Loucy (cell line): ENCODE data around the gene WFIKKN2.

Experiments used
- H2AFZ ChIP-seq: fragments of 200-600 bp; sonication (generic); 2 replicates; pipeline ENCODE4 v1.6.0; 2016; ENCODE audit warnings: antibody characterized with exemption, mild to moderate bottlenecking, low read length, moderate library complexity
- H3F3A ChIP-seq: fragments of 200-600 bp; 2 replicates; pipeline ENCODE4 v1.6.0; 2016; ENCODE audit warnings: antibody characterized with exemption, low read depth, mild to moderate bottlenecking
- H3K27me3 ChIP-seq: fragments of 200-600 bp; sonication (generic); 2 replicates; pipeline ENCODE4 v1.6.1; 2014; ENCODE audit warnings: low read length, mild to moderate bottlenecking; ENCODE audit not compliant: insufficient read depth, poor library complexity, severe bottlenecking
- H3K36me3 ChIP-seq: fragments of 200-600 bp; sonication (generic); 2 replicates; pipeline ENCODE4 v1.6.1; 2016; ENCODE audit warnings: low read length; ENCODE audit not compliant: insufficient read depth
- H3K4me1 ChIP-seq: fragments of 200-600 bp; sonication (generic); 2 replicates; pipeline ENCODE4 v1.5.1; 2014; ENCODE audit warnings: low read length, mild to moderate bottlenecking; ENCODE audit not compliant: insufficient read depth, poor library complexity, severe bottlenecking
- H3K4me2 ChIP-seq: fragments of 200-600 bp; sonication (generic); 2 replicates; pipeline ENCODE4 v1.6.0; 2014; ENCODE audit warnings: antibody characterized with exemption, low read length, low read depth, mild to moderate bottlenecking; ENCODE audit not compliant: poor library complexity, severe bottlenecking
- H3K4me3 ChIP-seq: fragments of 200-600 bp; sonication (generic); 2 replicates; pipeline ENCODE4 v1.5.1; 2014; ENCODE audit warnings: low read length, mild to moderate bottlenecking, mixed read lengths; ENCODE audit not compliant: poor library complexity, severe bottlenecking
- H3K79me2 ChIP-seq: fragments of 200-600 bp; sonication (generic); 2 replicates; pipeline ENCODE4 v1.6.1; 2014; ENCODE audit warnings: low read length; ENCODE audit not compliant: insufficient read depth
- H3K9ac ChIP-seq: fragments of 200-600 bp; sonication (generic); 2 replicates; pipeline ENCODE4 v1.6.0; 2014; ENCODE audit warnings: mild to moderate bottlenecking, low read depth, low read length, moderate library complexity; ENCODE audit not compliant: poor library complexity, severe bottlenecking
- H3K9me2 ChIP-seq: fragments of 200-600 bp; sonication (generic); replicated peaks from 2 replicates; pipeline ENCODE4 v1.6.1; 2016; ENCODE audit warnings: low read depth, low read length, mixed read lengths
- H3K9me3 ChIP-seq: fragments of 200-600 bp; sonication (generic); 2 replicates; pipeline ENCODE4 v1.6.1; 2014; ENCODE audit warnings: mild to moderate bottlenecking, antibody characterized with exemption, low read length, low read depth; ENCODE audit not compliant: insufficient read depth
- H4K20me1 ChIP-seq: fragments of 200-600 bp; sonication (generic); 2 replicates; pipeline ENCODE4 v1.6.0; 2014; ENCODE audit warnings: antibody characterized with exemption, low read length, mild to moderate bottlenecking; ENCODE audit not compliant: insufficient read depth, poor library complexity, severe bottlenecking
- EZH2phosphoT487 ChIP-seq: fragments of 200-600 bp; IDR thresholded peaks from 2 replicates; pipeline ENCODE4 v1.6.1; 2018; ENCODE audit warnings: antibody characterized with exemption, mild to moderate bottlenecking, moderate library complexity, borderline replicate concordance
- TF ChIP-seq, protein P1 (sequence below): fragments of 200-600 bp; sonication (generic); conservative IDR thresholded peaks from 2 replicates; pipeline ENCODE4 v1.5.1; 2014; ENCODE audit warnings: mild to moderate bottlenecking, antibody characterized with exemption, low read length

The WFIKKN2 gene

DNA sequence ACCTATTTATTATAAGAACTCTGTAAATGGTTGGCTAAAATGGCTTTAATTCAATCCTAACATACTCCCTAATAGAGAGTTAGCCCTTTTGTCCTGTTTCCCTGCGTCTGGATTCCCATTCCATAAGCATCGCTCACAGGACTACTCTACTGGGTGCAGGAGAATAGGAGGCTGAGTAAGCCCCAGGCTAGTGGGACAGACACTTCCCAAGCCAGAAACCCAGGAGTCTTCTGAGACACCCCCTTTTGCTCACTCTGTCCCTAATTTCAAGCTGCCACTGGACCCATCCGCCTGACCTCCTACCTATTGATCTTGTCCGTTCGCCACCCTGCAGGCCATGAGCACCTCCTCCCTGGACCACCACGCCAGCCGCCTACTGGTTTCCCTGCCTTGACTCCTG, 47.5 kb downstream of the WFIKKN2 start:
- no peaks in the 10 kb centered on the region for H3K4me1 ChIP-seq
- no peak overlapping the region for H3K4me2 ChIP-seq
- no peak overlapping the region for H2AFZ ChIP-seq

DNA sequence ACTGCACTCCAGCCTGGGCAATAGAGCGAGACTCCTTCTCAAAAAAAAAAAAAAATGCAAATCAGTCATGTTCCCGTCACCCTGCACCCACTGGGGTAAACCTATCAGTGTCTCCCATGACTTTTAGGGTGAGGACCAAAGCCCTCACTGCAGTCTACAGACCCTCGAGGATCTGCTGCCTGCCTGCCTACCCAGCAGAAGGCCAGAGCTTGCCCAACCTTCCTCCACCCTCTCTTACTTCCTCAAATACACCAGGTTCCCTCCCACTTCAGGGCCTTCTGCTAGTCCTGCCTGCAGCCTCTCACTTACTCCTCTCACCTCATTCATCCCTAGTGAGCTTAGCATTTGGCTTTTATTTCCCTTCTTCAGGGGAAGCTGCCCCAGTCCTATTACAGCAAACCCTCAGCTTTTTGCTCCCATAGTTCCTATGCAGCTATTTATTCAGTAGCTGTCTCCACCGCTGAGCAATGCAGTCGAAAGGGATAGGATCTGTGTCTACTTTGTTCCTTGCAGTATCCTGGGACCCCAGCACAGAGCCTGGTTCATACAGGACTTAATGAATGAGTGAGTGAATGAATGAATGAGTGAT, 48.6 kb downstream of the WFIKKN2 start:
- no peak overlapping the region for H2AFZ ChIP-seq
- H3K9me3 ChIP-seq: no peaks in the 10 kb centered on the region; the same call in 1 of the 2 replicates
- H3K79me2 ChIP-seq: no peaks in the 10 kb centered on the region
- H3F3A ChIP-seq: no peaks in the 10 kb centered on the region
- no peaks in the 10 kb centered on the region for H4K20me1 ChIP-seq
- no peaks in the 10 kb centered on the region for H3K4me1 ChIP-seq
- no peaks in the 10 kb centered on the region for H3K27me3 ChIP-seq
- no peak overlapping the region for H3K4me3 ChIP-seq
- H3K9ac ChIP-seq: no peak overlapping the region
- H3K4me2 ChIP-seq: no peak overlapping the region
- H3K9me2 ChIP-seq: no peaks in the 10 kb centered on the region
- H3K36me3 ChIP-seq: no peaks in the 10 kb centered on the region
- no peak for TF ChIP-seq EZH2phosphoT487
- TF ChIP-seq, protein P1, sequence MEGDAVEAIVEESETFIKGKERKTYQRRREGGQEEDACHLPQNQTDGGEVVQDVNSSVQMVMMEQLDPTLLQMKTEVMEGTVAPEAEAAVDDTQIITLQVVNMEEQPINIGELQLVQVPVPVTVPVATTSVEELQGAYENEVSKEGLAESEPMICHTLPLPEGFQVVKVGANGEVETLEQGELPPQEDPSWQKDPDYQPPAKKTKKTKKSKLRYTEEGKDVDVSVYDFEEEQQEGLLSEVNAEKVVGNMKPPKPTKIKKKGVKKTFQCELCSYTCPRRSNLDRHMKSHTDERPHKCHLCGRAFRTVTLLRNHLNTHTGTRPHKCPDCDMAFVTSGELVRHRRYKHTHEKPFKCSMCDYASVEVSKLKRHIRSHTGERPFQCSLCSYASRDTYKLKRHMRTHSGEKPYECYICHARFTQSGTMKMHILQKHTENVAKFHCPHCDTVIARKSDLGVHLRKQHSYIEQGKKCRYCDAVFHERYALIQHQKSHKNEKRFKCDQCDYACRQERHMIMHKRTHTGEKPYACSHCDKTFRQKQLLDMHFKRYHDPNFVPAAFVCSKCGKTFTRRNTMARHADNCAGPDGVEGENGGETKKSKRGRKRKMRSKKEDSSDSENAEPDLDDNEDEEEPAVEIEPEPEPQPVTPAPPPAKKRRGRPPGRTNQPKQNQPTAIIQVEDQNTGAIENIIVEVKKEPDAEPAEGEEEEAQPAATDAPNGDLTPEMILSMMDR: no peak

More for the DNA sequence above, 47.5 kb downstream of the WFIKKN2 start:
- no peaks in the 10 kb centered on the region for H3K79me2 ChIP-seq
- no peaks in the 10 kb centered on the region for H3K9me2 ChIP-seq
- TF ChIP-seq, protein P1: no peak
- no peak for TF ChIP-seq EZH2phosphoT487
- H3K4me3 ChIP-seq: no peak overlapping the region
- no peaks in the 10 kb centered on the region for H3K36me3 ChIP-seq
- H4K20me1 ChIP-seq: no peaks in the 10 kb centered on the region
- no peak overlapping the region for H3K9ac ChIP-seq
- peaks cover 3% of the 10 kb centered on the region for H3K27me3 ChIP-seq
- no peaks in the 10 kb centered on the region; the same call in 1 of the 2 replicates for H3K9me3 ChIP-seq
- H3F3A ChIP-seq: no peaks in the 10 kb centered on the region

DNA sequence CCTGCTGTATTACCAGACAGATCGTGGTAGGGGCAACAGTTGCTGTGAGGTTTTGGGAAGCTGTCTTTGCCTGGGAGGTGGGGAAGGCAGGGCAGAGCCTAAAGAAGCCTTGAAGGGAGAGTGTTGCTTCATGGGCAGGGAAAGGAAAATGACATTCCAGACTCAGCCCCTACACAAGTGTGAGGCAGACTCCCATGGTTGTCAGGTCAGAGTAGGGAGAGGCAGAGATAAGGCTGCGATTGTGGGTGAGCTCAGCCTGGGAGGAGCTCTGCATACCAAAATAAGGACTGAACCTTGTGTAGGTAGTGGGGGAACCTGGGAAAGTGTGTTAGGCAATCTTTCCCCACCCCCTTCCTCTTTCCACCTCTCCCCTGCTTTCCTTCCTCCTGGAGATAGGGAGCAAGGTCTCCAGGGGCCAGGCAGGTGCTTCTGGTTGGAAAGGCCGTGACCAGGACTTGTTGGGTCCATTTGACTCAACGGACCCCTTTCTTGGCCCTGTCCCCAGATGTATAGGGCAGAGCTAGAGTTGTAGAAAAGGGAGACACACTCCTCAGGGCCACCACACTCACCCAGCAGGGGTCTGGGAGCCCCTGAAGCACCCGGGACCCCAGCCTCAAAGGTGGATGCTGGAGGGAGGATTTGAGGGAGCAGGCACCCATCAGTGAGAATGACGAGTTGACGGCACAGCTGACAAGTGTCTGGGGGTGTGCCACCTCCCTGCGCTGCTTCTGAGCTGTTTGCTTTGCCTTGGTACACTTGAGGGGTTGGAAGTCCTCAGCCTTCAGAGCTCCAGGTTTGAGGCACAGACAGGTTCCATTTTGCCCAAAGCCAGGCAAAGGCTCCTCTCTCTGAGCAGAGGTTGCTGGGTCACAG, 49.3 kb downstream of the WFIKKN2 start:
- Histone ChIP-seq H3K9me2 (no peaks in the 10 kb centered on the region), H2AFZ (no peak overlapping the region), H3K36me3 (no peaks in the 10 kb centered on the region), H3K9ac (no peak overlapping the region), H3K4me2 (no peak overlapping the region), H3K79me2 (no peaks in the 10 kb centered on the region), H3K9me3 (no peaks in the 10 kb centered on the region; the same call in 1 of the 2 replicates), H3K4me3 (no peak overlapping the region), H3F3A (no peaks in the 10 kb centered on the region), H4K20me1 (no peaks in the 10 kb centered on the region), H3K4me1 (no peaks in the 10 kb centered on the region), H3K27me3 (no peaks in the 10 kb centered on the region)
- TF ChIP-seq EZH2phosphoT487: no peak
- TF ChIP-seq, protein P1: no peak
